HG02571 (cell line): Measurements from ENCODE around the gene COL6A2.

Experiments used
- ATAC-seq: cut with Tn5 transposase; IDR thresholded peaks from one replicate; pipeline ENCODE4 v1.9.1; 2021; ENCODE audit warnings: mild to moderate bottlenecking, moderate library complexity; ENCODE audit not compliant: unreplicated experiment

The COL6A2 gene

GRCh38 chr21:46124926-46125845 lies 27.3 kb downstream of the COL6A2 start:
- ATAC-seq, result no peak

DNA sequence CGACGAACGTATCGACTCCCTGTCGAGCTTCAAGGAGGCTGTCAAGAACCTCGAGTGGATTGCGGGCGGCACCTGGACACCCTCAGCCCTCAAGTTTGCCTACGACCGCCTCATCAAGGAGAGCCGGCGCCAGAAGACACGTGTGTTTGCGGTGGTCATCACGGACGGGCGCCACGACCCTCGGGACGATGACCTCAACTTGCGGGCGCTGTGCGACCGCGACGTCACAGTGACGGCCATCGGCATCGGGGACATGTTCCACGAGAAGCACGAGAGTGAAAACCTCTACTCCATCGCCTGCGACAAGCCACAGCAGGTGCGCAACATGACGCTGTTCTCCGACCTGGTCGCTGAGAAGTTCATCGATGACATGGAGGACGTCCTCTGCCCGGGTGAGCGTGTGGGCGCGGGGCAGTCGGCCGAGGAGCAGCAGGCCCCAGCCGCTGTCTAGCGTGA lies 28.0 kb downstream of the COL6A2 start:
- no peak for ATAC-seq

- ATAC-seq, result no peak
Measured at GRCh38 chr21:46126309-46127238, 28.7 kb downstream of the COL6A2 start.

GRCh38 chr21:46127239-46128105 lies 29.6 kb downstream of the COL6A2 start:
- no peak for ATAC-seq

- ATAC-seq, result no peak
Measured at GRCh38 chr21:46128106-46128932, 30.4 kb downstream of the COL6A2 start.

GRCh38 chr21:46128933-46129571 lies 31.1 kb downstream of the COL6A2 start:
- ATAC-seq, result no peak

DNA sequence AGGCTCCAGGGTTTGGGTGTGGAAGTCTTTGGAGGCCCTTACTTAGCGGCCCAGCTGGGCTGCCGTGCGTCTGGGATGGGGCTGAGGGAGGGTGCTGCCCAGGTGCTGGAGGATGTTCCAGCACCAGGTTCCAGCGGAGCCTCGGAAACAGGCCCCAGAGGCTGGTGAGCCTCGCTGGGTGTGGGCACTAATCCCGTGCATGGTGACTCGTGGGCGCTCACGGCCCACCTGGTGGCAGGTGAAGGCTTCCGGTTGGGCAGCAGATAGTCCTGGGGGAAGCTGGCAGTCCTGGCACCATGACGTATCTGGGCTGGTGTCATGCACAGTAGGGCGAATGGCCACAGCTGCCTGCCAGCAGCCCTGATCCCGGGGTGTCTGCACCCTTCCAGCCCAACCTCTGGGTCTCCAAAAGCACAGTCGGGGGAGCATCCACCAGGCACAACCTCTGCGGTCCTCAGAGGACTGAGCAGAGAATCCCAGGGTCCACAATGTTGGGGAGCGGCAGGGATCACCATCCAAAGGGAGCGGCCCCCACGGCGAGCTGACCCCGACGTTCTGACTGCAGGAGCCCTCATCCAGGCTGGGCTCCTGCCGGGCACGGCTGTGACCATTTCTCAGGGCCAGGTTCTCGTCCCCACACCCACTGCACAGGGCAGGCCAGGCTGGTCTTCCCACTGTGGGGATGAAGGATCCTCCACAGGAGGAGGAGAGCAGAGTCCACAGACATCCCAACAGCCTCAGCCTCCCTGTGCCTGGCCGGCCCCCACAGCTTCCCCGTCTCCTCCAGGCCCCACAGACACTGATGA lies 32.1 kb downstream of the COL6A2 start:
- no peak for ATAC-seq

DNA sequence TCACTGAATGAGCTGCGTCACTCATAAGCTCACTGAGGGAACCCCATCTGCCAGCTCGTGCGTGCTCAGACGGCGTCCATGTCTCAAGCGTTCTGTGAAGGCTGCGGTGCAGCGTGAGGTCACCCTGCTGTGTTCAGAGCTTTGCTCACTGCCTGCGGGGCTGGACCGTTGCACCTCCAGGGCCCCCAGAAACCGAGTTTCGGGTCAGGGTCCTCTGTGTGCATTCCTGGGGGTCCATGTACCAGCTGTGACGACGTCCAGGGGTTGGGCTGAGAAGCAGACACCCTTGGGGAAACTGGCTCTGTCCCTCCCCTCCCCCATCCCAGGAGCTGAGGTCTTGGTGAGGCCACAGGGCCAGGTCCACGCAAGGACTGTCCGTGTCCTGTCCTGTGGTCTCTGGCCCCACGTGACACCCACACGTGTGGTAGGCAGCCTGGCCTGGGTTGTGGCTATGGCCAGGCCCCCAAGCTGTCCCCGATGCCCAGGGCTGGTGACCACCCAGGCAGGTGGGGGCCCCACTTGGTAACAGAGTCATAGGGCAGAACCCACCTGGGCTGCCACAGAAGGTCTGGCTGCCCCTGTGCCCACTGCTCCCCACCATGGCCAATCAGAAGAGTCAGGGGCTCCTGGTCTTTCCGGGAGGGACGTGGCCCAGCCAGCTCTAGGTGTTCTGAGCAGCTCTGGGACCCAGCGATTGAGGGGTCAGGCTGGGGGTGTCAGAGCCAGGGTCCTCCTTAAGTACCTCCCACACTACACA lies 33.1 kb downstream of the COL6A2 start:
- no peak for ATAC-seq

DNA sequence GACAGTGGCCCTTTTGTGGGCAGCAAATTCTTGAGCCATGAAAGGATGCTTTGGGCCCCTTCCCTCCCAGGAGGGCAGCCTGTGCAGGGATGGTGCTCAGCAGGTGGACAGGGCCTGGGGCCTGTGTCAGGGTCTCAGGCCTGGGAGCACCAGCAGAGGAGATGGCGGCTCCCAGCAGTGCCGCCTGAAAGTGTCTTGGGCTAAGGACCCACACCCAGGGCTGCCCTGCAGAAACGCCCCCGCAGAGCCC lies 33.6 kb downstream of the COL6A2 start:
- ATAC-seq, result no peak

GRCh38 chr21:46131838-46132651 lies 34.1 kb downstream of the COL6A2 start:
- ATAC-seq, result no peak

DNA sequence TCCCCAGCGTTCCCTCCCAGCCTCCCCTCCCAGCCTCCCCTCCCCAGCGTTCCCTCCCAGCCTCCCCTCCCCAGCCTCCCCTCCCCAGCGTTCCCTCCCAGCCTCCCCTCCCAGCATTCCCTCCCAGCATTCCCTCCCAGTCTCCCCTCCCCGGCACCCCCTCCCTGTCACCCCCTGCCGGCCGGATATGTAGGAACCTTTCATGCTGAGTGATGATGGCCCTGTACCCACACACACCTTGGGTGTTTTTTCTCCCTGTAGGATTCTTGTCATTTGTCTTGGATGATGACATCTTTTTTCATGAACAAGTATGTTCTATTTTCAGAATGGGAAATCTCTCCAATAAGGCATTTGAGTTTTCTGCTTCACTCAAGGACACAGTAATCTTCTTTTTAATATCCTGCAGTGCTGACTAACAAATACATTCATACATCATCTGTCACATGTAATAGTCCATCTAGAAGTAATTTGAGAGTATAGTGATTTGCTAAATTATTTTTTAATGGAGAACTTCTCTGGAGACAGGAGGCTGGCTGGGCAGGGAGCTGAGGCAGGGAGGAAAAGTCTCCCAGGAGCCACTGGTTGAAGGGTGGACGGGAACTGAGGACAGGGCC lies 38.0 kb downstream of the COL6A2 start:
- ATAC-seq, result no peak

DNA sequence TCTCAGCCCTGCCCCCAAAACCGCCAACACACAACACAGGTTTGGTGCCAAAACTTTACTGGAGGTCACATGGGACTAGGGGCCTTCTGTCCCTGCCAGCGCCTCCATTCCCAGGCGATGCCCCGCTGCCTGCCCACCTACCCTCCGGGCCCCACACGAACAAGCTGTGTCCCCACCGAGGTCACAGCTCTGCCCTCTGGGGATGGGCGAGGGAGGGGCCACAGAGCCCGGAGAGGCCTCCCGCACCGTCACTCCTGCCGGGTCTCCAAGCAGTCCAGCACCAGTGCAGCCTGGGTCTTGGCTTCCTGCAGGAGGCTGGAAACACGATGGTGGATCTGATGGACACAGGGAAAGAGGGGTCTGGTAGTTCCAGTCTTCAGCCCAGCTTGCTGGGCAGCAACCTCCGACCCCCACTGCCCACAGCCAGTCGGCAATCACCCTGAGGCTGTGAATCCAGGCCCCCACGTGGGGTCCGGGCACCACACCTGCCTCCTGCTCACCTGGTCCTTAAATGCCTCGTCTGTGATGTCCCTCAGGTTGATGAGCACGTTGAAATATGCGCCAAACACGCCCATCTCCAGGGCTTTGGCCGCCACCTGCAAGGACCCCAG lies 38.9 kb downstream of the COL6A2 start:
- ATAC-seq, result no peak

DNA sequence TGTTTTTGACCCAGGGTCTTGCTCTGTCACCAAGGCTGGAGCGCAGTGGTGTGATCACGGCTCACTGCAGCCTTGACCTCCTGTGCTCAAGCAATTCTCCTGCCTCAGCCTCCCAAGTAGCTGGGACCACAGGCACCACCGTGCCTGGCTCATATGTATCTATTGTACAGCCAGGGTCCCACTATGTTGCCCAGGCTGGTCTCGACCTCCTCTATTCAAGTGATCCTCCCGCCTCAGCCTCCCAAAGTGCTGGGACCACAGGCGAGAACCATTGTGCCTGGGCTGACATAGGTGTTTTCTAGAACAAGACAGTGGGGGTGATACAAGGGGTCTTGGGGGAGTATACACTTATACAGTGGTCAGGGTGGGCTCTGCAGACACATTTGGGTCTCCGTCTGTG lies 40.0 kb downstream of the COL6A2 start:
- ATAC-seq, result no peak

DNA sequence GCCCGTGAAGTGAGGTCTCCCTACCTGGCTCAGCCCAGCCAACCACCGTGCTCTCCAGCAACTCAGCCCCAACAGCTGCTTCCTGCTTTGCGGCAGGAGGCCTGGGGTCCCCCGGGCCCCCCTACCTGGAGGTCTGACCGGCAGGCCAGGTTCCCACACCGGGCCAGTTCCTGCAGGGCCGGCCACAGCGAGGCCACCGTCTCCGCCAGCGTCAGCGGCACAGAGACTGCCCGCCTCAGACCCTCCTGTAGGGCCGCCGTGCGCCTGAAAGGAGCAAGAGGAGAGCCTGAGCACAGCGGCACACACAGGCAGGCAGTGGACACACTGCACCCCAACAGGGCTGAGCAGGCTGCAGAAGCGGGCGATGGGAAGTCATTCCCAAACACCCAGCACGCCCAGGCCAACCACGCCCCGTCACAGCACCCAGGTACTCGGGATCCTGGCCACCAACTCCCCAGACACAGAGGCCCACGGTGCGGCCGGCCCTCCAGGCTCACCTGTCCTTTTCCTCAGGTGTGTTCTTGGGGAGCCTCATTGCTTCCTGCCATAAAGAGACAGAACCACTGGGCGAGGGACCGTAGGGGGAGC lies 40.6 kb downstream of the COL6A2 start:
- no peak for ATAC-seq

GRCh38 chr21:46139686-46140085 lies 41.8 kb downstream of the COL6A2 start:
- no peak for ATAC-seq
